NCI-H524 (cell line): Measurements from ENCODE around the gene HS3ST2.
"Not testable (repeated sequence)": the region's sequence is repeated elsewhere in the genome, so short reads cannot be mapped to it uniquely, and the experiment has no call there.

Source experiments
- DNase-seq, 2 experiments: peaks; one replicate each; lab custom pipeline; 2025; lab: John Stamatoyannopoulos, UW

HS3ST2 gene

DNA sequence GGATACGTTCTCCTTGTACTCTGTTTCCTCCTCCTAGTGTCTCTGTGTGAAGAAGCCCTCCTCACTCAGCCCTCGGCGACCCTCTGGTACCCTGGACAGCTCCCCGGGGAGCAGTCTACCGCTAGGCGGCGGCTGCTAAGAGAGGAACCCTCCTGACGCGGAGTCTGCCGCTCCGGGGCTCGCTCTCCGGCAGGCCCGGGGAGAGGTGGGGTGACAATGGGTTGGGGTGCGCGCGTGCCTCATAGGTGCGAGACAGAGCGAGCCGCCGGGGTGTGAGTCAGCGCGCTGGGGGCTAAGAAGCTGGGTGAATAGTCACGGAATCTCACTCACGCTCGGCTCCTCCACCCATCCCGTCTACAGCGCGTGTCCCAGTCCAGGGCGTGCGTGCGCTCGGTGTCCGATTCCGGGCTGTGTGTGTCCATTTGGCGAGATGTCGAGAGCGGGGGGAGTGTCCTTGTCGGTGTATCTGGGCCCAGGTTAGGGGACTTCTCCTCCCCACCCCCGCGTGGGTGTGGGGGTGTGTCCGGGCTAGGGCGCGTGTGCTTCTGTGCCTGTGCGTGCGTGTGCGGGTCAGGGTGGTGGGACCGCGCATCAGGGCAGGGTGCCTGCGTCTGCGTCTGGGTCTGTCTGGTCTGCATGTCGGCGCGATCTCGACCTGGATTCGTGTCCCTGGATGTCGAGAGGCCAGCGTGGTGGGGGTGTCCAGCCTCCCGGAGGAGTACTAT is 577 bp upstream of the HS3ST2 start:
- peak in 1 of 2 experiments; percentile 3 for DNase-seq

DNA sequence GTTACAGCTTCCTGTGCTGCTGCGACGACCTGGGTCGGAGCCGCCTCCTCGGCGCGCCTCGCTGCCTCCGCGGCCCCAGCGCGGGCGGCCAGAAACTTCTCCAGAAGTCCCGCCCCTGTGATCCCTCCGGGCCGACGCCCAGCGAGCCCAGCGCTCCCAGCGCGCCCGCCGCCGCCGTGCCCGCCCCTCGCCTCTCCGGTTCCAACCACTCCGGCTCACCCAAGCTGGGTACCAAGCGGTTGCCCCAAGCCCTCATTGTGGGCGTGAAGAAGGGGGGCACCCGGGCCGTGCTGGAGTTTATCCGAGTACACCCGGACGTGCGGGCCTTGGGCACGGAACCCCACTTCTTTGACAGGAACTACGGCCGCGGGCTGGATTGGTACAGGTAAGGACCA is 746 bp downstream of the HS3ST2 start:
- no peak for DNase-seq

DNA sequence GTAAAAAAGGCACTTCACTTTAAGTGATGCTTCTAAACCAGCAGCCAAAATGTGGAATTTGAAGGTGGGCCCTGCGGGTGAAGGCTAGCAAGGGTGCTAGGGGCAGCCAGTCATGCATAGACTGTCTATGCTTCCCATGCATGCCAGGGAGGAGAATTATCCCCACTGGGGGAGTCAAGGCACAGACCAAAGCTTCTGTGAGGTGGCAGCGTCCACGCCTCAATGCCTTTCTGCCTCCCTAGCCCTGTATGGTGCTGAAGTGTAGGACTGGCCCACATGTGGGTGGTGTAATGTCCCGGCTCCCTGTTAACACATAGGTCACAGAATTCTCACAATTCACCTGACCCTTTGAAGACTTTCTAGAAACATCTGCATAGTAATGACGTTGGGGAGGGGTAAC is 1.9 kb downstream of the HS3ST2 start:
- DNase-seq = no peak

DNA sequence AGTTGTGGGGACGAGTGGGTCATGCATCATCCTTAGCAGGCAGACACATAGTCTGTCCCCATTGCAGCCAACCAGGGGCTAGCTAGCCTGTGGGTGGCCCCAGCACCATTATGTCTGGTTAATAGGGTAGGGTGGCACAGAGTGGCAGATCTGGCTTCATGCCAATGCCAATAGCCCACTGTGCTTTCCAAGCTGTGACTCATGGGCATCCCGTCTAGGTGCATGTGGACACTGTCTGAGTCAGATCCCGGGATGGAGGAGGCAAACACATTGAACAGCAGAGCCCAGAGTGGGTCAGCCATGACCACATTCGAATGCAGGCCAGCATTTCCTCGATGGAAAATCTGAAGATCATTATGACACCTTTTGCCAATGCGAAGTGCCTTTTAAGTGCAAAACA is 2.5 kb downstream of the HS3ST2 start:
- no peak for DNase-seq

DNA sequence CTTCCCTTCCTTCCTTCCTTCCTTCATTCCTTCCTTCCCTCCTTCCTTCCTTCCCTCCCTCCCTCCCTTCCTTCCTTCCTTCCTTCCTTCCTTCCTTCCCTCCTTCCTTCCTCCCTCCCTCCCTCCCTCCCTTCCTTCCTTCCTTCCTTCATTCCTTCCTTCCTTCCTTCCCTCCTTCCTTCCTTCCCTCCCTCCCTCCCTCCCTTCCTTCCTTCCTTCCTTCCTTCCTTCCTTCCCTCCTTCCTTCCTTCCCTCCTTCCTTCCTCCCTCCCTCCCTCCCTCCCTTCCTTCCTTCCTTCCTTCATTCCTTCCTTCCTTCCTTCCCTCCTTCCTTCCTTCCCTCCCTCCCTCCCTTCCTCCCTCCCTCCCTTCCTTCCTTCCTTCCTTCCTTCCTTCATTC is 4.8 kb downstream of the HS3ST2 start:
- not testable (repeated sequence) for DNase-seq

DNA sequence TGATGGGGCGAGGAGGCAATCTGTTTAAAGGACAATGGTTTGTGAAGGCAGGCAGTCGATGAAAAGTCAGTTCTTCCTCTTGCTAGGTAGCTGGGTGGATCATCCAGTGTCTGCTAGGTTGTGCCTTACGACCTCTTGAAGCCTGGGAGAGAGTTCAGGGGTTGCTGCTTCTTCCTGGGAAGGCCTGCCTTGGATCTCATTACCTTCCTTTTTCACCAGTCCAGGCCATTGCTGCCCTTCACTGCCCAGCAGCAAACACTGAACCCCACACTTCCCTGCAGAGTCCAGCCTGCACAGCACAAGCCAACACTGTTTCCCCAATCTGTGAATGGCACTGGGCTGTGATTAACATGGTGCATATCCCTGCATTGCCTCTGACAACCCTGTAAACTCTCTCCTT is 24.7 kb downstream of the HS3ST2 start:
- DNase-seq = no peak

DNA sequence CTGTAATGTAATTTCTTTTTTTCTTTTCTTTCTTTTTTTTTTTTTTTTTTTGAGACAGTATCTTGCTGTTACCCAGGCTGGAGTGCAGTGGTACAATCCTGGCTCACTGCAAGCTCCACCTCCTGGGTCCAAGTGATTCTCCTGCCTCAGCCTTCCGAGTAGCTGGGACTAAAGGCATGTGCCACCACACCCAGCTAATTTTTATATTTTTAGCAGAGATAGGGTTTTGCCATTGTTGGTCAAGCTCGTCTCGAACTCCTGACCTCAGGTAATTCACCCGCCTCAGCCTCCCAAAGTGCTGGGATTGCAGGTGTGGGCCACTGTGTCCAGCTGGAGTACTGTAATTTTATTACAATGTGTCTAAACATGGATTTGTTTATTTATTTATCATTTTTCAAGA is 28.1 kb downstream of the HS3ST2 start:
- DNase-seq = not testable (repeated sequence)

DNA sequence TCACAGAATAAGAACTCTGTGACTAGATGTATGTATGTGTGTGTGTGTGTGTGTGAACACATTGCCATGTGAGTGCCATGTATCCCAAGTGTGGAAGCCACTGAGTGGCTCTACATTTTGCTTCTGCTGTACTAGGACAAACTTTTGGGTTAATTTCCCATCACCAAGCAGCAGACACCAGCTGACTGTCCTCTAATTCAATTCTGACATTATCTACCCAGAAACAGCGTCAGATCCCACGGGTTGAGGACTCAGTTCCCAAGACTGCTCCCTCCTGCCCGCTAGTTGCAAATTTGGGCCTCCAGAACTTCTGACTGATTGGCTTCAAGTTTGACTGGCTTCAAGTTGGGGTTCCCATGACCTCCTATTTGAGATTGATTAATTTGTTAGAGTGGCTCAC is 29.2 kb downstream of the HS3ST2 start:
- no peak for DNase-seq

DNA sequence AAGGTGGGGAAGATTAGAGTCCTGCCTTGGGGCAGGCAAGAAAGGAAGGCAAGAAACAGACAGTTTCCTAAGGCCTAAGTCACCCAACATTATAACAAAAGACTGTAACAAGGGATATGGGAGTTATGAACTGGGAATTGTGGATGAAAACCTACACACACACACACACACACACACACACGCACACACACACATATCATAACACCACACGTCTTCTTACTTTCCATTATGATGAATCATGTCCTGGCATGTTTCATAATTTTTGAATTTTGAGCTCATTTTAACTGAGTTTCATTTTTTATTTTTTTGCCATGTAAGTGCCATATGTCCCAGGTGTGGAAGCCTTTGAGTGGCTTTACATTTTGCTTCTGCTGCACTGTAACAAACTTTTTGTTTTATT is 29.9 kb downstream of the HS3ST2 start:
- no peak for DNase-seq

DNA sequence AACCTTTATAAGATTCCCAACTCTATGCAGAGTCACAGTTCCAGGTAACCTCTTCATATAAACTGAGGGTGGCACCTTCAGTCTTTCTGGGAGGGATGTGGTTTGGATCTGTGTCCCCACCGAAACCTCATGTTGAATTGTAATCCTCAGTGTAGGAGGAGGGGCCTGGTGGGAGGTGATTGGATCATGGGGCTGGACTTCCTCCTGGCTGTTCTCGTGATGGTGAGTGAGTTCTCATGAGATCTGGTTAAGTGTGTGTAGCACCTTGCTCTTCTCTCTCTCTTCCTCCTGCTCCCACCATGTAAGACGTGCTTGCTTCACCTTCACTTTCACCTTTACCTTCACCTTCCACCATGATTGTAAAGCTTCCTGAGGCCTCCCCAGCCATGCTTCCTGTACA is 30.5 kb downstream of the HS3ST2 start:
- DNase-seq = no peak

DNA sequence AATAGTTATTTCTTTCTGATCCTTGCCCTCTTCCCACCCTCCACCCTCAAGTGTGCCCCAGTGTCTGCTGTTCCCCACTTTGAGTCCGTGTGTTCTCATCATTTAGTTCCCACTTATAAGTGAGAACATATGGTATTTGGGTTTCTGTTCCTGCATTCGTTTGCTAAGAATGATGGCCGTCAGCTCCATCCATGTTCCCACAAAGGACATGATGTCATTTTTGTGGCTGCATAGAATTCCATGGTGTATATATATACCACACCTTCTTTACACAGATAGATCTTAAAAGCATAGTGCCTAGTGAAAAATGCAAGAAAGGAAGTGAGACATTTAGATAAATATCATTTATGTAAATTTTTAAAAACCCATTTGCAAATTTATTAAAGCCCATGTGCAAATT is 33.1 kb downstream of the HS3ST2 start:
- no peak for DNase-seq

DNA sequence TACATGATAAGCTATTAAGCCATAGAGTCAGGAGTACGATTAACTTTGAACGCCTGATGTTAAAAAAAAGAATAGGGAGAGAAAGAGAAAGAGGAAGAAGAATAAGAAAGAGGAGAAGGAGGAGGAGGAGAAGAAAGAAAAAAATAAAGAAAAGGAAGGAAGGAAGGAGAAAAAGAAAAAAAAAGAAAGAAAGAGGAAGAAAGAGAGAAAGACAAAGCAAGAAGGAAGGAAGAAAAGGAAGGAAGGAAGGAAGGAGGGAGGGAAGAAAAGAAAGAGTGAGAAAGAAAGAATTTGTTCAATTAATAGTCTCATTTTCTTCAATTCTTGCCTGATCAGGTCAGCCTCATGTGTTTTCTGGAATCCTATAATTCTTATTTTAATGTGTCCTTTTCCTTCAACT is 33.7 kb downstream of the HS3ST2 start:
- DNase-seq = no peak

DNA sequence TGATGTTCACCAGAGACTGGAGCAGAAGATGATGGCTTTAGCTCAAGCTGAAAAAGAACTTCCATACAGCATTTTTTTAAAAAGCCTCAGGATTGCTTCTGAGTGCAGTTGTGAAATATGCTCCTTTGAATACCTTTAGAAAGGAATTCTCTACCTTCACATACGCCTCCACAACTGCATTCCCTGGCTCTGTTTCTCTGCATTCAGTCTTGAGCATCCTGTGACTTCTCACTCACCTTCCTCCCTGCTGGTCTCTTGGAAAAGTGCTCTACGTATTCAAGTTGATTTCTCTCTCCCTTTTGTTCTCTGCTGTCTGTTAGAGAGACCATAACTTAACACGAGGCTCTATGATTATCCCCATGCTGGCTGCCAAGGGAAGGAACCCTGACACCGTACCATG is 34.5 kb downstream of the HS3ST2 start:
- DNase-seq = no peak

DNA sequence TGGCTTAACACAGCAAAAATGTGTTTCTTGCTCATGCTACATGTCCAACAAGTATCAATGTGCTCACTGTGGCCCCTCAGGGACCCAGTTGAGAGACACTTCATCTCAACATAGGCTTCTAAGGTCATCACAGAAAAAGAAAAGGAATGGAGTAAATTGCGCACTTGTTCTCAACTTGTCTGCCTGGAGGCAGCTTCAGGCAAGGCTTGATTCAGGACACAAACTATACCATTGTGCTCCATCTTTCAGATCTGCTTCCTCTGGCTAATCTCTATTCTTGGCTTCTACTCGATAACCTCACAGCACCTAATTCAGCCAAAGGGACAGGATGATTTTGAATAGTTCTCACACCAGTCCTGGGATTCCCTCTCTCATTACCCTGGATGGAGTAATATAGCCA is 35.6 kb downstream of the HS3ST2 start:
- DNase-seq = no peak

DNA sequence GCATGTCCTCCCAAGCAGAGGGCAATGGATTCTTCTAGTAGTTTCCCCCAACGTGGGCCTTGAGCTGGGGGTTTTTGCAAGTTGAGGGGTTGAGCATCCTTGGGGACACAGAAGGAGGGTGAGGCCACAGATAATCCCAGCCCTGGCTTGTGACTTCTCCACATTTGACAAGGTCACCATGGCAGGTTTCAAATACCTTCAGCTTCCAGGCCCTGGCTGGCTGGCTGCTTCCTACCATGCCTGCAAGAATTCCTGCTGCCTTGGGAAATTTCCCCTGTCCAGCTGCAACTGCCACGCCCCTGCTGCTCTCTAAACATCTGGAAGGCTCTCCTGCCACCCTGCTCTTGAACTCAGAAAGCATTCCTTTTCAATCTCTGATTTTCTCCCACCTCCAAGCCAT is 41.3 kb downstream of the HS3ST2 start:
- no peak for DNase-seq

DNA sequence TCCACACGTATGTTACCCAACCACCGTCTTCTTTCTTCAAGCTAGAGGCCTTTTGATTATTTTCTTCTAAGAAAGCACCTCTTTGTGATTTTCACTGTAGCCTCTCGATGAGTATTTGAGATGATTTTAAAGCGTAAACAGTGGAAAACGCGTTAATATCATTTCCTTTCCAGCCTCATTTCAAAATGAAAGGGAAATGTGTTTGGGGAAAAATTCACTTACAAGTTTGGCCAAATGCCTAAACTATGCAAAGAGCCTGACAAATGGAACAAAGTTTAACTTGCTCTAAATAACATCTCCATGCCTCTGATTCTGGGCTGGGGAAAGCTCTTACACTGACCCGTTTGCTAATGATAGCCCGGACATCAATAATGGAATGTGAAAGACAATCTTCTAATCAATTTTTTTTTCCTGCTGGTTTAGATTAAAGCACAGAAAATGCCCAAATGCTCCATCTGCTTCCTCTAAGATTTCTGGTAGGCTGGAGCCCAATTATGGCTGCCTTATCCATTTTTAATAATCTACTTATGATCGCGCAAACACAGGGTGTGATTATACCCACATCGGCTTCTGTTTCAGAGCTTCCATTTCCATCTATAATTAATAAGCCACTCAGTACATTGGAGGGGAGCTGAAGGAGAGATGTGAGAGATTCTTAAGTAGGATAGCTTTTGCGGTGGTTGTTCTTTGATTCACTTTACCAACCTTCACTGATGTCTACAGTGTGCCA is 43.5 kb downstream of the HS3ST2 start:
- no peak for DNase-seq

DNA sequence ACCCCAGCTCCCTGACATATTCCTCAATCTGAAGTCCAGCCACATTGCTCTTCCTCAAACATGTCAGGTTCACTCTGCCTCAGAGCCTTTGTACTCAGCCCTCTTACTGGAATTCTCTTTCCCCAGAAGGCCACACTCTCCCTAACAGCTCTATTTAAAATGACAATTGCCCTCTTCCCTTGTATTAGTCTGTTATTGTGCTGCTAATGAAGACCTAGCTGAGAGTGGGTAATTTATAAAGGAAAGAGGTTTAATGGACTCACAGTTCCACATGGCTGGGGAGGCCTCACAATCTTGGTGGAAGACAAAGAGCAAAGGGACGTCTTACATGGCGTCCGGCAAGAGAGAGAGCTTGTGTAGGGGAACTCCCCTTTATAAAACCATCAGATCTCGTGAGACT is 46.0 kb downstream of the HS3ST2 start:
- no peak for DNase-seq

DNA sequence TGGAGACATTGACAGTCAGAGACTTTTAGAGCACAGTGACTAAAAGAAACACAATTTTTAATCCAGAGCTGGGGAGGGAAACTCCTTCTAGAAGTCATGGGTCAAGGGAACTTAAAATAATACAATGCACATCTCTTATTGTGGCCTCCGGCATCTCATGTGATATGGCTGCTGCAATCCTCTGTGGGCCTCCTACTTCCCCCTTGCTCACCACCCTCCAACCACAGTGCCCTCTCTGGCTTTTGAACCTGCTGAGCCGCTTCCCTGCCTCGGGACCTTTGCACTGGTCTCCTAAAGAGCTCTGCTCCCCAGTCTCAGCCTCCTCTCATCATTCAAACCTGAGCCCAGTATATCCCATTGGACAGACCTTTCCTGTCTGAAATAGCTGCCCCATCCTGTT is 47.6 kb downstream of the HS3ST2 start:
- no peak for DNase-seq

DNA sequence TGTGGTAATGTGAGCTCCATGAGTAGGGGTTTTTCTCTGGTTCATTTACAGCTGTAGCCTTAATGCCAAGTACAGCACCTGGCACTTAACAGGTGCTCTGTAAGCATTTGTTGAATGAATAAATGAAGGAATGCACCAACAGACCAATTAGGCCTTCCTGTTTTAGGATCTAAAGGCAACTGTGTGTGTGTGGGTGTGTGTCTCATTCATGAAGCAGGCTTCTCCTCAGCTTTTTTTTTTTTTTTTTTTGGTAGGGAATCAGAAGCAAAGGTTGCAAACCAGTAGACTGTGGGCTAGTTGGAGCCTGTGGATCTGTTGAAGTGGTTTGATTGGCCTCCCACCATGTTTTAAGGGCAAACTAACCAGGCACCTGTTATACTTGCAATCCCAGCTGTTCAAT is 48.1 kb downstream of the HS3ST2 start:
- no peak for DNase-seq

DNA sequence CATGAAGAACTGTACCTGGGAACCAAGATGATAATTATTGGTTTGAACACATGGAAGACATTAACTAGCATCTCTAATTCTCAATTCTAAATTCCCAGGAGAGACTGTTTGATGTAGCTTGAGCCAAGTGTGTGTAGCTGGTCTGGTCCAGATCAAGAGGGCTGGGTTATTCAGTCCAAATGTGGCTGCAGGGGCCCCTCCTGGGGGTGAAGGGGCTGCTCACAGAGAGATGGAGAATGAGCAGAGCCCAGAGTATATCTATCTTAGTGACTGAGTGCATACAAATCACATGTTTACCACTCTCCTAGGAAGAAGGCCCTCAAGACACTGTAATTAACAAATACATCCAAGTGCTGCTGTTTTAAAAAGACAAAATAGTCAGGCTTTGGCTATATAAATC is 50.4 kb downstream of the HS3ST2 start:
- no peak for DNase-seq

DNA sequence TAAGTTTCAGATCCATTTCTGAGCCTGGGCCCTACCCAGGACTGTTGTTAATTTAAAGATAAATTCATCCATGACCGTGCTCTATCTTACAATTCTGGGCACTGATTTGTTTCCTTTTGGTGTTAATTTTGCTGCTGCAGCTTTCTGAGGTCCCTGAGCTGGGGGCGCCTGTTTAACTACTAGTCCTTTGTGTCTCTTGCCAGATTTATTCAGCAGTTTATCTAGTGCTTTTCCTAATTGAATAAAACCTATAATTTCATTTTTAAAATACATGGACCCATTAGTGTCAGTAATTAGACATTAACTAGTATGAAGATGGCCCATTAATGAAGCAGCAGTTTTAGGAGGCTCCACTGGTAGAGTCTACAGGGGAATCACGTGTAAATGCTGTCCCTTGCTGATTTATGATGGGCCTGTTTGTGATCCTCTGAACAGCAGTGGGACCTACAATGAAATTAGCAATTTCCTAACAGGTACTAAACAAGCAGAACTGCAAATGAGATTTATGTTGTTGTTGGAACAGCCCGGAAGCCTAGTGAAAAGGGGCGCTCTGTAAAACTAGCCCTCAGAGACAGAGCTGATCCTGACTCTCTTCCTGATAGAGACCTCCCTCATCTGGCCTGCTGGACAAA is 54.7 kb downstream of the HS3ST2 start:
- DNase-seq = no peak

DNA sequence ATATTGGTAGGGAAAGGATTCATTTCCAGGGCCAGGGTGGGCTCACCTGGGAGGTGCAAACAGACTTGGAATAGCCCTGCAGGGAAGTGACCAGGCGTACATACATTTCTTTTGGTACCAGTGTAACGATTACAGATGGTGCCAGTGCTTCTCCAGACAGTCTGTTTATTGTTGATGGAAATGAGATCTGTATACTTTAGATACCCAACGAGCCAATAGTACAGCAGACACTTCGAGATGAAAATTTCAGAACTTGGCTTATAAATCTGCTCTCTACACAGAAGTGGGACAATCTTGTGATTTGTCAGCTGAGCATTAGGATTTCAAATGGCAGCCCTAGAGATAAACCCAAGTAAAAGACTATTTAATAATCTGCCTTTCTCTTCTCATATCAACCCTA is 57.9 kb downstream of the HS3ST2 start:
- DNase-seq = no peak

DNA sequence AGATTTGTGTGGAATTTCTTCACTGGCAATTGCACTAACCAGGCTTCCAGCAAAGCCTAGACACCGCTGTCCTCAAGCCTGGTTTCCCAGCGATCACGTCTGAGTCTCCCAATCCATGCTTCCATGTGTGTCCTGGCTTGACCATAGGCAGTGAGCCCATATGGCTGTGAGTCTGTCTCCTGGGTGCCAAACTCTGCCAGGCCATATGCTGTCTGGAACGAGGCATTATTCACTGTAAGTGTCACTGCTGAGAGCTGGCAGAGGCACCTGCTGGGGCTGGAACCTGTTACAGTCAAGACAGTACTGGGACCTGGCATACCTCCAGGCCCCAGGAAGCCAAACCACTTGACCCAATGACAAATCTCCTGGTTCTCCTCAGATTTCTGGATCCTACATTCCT is 60.4 kb downstream of the HS3ST2 start:
- no peak for DNase-seq
